Skeletal muscle tissue (tissue), 4 donors: ENCODE results near the gene DIS3L2. TPM values are rescaled to one million over a fixed set of nuclear protein-coding genes. Genes with fewer than 3 reads are reported as not detected.
"Not testable (repeated sequence)": the region's sequence is repeated elsewhere in the genome, so short reads cannot be mapped to it uniquely, and the experiment has no call there.

Experiments used
- H3K27ac ChIP-seq: one replicate; pipeline ENCODE4 v1.7.0; 2013; ENCODE audit warnings: mild to moderate bottlenecking, low read depth, low read length, inconsistent platforms
- H3K27me3 ChIP-seq, 3 donors: one replicate each; pipeline ENCODE4 v1.7.0; 2013; ENCODE audit warnings: low read length in 3 of 3; ENCODE audit not compliant: control insufficient read depth in 3 of 3, insufficient read depth in 3 of 3
- H3K36me3 ChIP-seq, 3 donors: one replicate each; pipeline ENCODE4 v1.7.0; 2013; ENCODE audit warnings: low read length in 3 of 3; ENCODE audit not compliant: control insufficient read depth in 3 of 3, insufficient read depth in 3 of 3
- H3K4me1 ChIP-seq, 3 donors: one replicate each; pipeline ENCODE4 v1.7.0; 2013; ENCODE audit warnings: low read length in 3 of 3, mild to moderate bottlenecking in 3 of 3; ENCODE audit not compliant: control insufficient read depth in 3 of 3, insufficient read depth in 3 of 3
- H3K4me3 ChIP-seq, 3 donors: one replicate each; pipeline ENCODE4 v1.7.0; 2013; ENCODE audit warnings: low read length in 3 of 3
- H3K9ac ChIP-seq, 3 donors: one replicate each; pipeline ENCODE4 v1.7.0; 2013; ENCODE audit warnings: low read length in 3 of 3, mild to moderate bottlenecking in 3 of 3, moderate library complexity in 2 of 3, low read depth in 1 of 3
- H3K9me3 ChIP-seq, 3 donors: one replicate each; pipeline ENCODE4 v1.7.0; 2013; ENCODE audit warnings: low read length in 3 of 3; ENCODE audit not compliant: control insufficient read depth in 3 of 3
- total RNA-seq: library from RNA; depleted of rRNA; stranded (reverse); fragments of >200 nt; gene quantifications from one replicate; pipeline ENCODE4 v1.2.3, GENCODE V29; 2014
- donor health status: Osteomylitis.

The DIS3L2 gene
- total RNA-seq, 1 donor from 2014 or later = 24.0 TPM

DNA sequence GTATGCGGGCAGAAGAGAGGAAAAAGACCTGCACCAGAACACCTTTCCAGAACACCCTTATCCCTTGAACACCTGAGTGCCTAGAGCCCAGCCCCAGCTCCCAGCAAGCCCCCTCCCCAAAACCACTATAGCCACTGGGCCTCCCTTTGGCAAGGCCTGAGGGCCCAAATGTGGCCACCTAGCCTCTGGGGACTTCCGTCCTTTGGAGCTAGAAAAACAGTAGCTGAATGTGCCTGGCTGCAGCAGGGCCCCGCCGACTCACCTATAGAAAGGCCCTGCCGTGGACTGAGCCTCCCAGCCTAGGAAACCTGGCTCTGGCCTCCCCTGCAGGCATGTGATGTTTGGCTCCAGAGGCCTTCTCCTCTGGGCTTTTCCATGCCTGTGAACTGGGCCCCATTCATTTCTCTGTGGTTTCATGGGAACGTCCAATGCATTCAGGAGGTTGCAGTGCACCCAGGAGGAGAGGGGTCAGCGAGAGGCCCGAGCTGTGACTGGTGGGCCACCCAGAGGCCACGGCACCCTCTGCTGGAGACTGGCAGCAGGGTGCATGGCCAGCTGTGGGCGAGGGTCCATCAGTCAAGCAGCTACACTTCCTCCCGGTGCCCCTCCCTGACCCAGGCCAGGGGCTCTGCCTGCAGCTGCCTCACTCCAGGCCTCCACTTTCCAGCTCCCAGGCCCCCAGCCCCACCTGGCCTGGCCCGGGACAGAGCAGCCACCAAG lies 401.7 kb downstream of the DIS3L2 start:
- H3K27ac ChIP-seq = not testable (repeated sequence)

DNA sequence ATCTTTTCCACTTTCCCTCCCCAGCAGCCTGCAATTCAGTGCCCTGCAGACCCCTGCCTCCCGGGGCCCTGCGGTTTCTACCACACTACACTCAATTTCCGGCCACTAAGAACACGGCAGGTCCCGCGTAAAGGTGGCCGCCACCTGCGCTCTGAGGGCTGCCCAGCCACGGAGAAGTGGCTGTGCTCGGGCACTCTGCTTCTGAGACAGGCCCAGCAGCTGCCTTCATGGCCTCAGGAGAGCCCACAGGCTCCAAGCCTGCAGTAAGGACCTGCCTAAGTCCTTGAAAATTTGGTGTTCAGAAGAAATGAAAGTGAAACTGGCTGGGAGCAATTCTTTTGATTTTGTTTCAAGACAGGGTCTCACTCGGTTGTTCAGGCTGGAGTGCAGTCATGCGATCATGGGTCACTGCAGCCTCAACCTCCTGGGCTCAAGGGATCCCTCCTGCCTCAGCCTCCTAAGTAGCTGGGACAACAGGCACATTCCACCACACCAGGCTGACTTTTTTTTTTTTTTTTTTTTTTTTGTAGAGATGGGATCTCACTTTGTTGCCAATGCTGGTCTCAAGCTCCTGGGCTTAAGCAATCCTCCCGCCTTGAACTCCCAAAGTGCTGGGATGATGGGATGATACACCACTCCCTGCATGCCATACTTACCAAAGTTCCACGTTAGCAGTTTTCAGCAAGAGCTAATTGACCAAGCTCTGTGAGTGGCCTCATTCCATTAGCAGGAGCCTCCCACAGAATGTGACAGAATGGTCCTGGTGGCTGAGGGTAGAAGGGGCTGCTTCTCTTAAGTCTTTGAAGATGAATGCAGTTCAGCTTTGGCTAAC lies 402.5 kb downstream of the DIS3L2 start:
- no peak overlapping the region for H3K27ac ChIP-seq
- no peaks in the 10 kb centered on the region for H3K9me3 ChIP-seq
- peaks cover 0 to 8% (median 0%) of the 10 kb centered on the region in 3 donors for H3K27me3 ChIP-seq
- peaks cover 0 to 4% (median 0%) of the 10 kb centered on the region in 3 donors for H3K4me1 ChIP-seq
- H3K4me3 ChIP-seq = no peak overlapping the region
- peak overlapping the region in 1 of 3 donors; percentile 16 for H3K9ac ChIP-seq
- H3K36me3 ChIP-seq = no peaks in the 10 kb centered on the region

More for the DNA sequence above, 401.7 kb downstream of the DIS3L2 start:
- H3K36me3 ChIP-seq, H3K4me3 ChIP-seq, H3K9me3 ChIP-seq, H3K27me3 ChIP-seq, H3K4me1 ChIP-seq, H3K9ac ChIP-seq: not testable (repeated sequence)

DNA sequence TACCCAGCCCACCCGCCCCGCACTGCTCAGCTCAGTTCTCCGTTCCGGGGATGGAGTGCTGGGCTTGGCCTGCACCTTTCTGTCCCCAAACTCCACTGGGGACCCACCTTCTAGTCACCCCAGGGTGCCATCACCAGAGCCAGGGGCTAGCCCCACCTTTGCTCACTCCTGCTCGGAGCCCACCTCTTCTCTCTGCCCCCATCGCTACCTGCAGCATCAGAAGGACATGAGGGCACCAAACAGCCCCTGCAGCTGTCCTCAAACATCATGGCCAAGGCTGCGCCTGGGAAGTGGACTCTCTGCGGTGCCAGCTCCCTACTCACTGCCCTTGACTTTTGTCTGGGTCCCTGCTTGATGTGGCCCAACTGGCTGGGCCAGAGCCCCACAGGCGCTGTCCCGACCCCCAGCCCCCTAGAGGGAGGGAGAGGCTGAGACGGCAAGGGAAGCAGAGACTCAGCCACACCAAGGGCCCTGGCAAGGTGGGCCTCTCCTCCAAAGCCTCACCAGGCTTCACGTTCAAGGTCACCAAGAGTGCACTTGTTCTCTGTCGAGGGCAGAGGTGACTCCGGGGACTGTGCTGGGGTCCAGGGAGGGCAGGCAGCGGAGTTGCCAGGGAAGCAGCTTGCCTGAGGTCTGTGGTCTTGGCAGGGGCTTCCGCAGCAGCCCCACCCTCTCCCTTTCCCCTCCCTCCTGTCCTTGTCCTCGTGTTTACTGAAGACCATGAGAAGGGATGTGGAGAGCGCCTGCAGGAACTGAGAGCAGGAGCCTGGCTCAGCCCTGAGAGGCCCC lies 403.5 kb downstream of the DIS3L2 start:
- not testable (repeated sequence) for H3K9me3 ChIP-seq, H3K4me3 ChIP-seq, H3K27me3 ChIP-seq, H3K4me1 ChIP-seq, H3K27ac ChIP-seq, H3K36me3 ChIP-seq, H3K9ac ChIP-seq

DNA sequence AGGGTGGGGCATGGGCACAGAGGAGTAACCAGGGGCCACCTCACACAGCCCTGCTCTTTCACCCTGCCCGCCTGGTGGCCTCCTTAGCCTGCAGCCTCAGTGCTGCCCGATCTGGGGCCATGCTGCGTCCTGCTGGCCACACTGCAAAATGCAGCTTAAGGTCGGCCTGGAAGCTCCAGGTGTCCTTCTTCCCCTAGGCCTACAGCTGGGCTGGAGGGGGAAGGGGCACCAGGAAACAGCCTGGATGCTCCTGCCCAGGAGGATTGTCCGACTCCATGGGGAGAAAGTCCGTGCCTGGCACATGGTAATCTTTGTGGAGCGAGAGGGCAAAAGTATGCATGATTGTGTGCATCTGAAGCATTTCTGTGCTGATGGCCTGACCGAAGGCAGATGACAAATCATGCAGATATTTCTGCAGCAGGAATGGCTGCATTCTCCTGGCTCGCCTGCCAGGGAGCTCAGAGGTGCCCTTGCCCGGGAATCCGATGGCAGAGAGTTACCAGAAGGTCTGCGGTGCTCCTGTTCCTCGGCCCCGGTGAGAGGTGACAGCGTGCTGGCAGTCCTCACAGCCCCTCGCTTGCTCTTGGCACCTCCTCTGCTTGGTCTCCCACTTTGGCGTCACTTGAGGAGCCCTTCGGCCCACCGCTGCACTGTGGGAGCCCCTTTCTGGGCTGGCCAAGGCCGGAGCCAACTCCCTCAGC lies 404.3 kb downstream of the DIS3L2 start:
- H3K4me1 ChIP-seq = peaks cover 0 to 4% (median 0%) of the 10 kb centered on the region in 3 donors
- H3K27ac ChIP-seq = no peak overlapping the region
- no peak overlapping the region for H3K4me3 ChIP-seq
- H3K9ac ChIP-seq = no peak overlapping the region
- H3K36me3 ChIP-seq = no peaks in the 10 kb centered on the region
- H3K9me3 ChIP-seq = no peaks in the 10 kb centered on the region
- H3K27me3 ChIP-seq = peaks cover 0 to 8% (median 0%) of the 10 kb centered on the region in 3 donors

DNA sequence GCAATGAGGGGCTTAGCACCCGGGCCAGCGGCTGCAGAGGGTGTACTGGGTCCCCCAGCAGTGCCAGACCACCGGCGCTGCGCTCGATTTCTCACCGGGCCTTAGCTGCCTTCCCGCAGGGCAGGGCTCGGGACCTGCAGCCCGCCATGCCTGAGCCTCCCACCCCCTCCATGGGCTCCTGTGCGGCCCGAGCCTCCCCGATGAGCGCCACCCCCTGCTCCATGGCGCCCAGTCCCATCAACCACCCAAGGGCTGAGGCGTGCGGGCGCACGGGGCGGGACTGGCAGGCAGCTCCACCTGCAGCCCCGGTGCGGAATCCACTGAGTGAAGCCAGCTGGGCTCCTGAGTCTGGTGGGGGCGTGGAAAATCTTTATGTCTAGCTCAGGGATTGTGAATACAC lies 404.9 kb downstream of the DIS3L2 start:
- H3K36me3 ChIP-seq, H3K9me3 ChIP-seq, H3K9ac ChIP-seq: not testable (repeated sequence)

DNA sequence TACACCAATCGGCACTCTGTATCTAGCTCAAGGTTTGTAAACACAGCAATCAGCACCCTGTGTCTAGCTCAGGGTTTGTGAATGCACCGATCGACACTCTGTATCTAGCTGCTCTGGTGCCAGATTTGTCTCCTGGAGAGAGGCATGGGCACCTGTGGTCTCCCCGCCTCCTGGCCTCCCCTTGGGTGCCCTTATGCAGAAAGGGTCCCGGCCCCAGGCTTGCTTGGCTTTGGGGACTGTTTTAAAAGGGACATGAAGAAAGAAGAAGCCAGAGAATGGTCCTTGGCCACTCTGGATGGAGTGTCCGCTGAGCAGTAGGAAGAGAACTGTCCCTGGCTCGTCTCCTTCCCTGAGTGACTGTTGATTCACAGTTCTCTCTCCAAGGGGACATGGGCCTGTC lies 405.5 kb downstream of the DIS3L2 start:
- Histone ChIP-seq H3K9ac (no peak overlapping the region), H3K4me3 (no peak overlapping the region), H3K9me3 (no peaks in the 10 kb centered on the region), H3K27me3 (peaks cover 0 to 8% (median 0%) of the 10 kb centered on the region in 3 donors), H3K36me3 (no peaks in the 10 kb centered on the region), H3K27ac (no peak overlapping the region), H3K4me1 (peaks cover 0 to 4% (median 0%) of the 10 kb centered on the region in 3 donors)

More for the DNA sequence above, 404.9 kb downstream of the DIS3L2 start:
- not testable (repeated sequence) for H3K4me1 ChIP-seq, H3K27me3 ChIP-seq, H3K4me3 ChIP-seq, H3K27ac ChIP-seq

DNA sequence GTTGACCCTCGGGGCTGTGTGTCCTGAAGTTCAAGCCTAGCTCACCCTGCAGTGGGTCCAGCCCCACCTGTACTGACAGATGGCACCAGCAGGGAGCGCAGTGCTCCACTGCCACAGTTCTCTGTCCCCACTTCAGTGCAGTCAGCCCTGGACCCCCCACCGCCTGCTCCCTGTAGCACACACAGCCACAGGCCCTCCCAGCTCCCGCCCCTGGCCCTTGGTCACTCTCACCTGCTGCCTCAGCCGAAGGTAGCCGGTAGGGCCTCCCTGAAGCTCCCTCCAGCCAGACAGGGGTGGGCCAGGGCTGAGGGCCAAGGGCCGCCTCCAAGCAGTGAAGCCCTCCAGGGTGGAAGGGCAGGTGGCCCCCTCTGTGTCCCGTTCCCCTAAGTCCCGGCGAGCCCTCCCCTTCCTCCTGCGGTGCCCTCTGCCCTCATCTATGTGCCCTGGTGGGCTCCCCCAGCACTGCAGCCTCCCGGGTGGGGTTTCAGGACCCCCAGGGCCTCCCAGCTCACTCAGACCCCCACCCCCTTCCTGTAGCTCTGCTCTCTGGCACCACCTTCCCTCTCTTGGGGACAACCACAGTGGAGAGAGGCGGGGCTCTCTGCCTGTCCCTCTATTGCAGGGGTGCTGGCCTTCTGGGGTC lies 406.2 kb downstream of the DIS3L2 start:
- no peaks in the 10 kb centered on the region for H3K9me3 ChIP-seq
- H3K4me3 ChIP-seq = no peak overlapping the region
- H3K4me1 ChIP-seq = peaks cover 0 to 4% (median 0%) of the 10 kb centered on the region in 3 donors
- H3K36me3 ChIP-seq = no peaks in the 10 kb centered on the region
- H3K9ac ChIP-seq = no peak overlapping the region
- H3K27me3 ChIP-seq = peaks cover 0 to 8% (median 0%) of the 10 kb centered on the region in 3 donors
- H3K27ac ChIP-seq = no peak overlapping the region

DNA sequence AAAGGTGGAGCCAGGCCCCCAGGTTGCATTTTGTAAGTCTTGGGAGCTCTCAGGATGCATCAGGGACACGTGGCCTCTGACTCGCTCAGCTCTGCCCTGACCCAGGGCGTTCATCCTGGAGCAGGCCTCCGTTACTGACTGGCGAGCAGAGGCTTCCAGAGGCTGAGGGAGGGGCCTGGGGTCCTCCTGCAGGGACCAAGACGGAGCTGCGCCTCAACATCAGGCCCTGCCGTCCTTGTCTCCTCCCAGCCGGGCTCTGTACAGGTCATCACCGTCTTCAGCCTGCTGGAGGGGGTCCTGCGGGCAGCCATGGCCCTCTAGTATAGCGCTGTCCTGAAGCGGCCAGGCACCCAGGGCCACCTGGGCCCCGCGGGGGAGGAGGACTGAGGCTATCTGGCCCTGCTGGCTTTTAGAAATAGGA lies 406.8 kb downstream of the DIS3L2 start:
- no peaks in the 10 kb centered on the region for H3K36me3 ChIP-seq
- no peak overlapping the region for H3K9ac ChIP-seq
- H3K9me3 ChIP-seq = no peaks in the 10 kb centered on the region
- no peak overlapping the region for H3K4me3 ChIP-seq
- peaks cover 0 to 4% (median 0%) of the 10 kb centered on the region in 3 donors for H3K4me1 ChIP-seq
- no peak overlapping the region for H3K27ac ChIP-seq
- peaks cover 0 to 8% (median 0%) of the 10 kb centered on the region in 3 donors for H3K27me3 ChIP-seq
